Stimulated activated CD4-positive, alpha-beta T cell treated with anti-CD3 and anti-CD28 coated beads, TNF-alpha, amount 100 ng/mL, for 1 hour (primary cell): ENCODE results near the gene TFE3.

Experiments
- DNase-seq, 3 donors: peaks; one replicate each; pipeline ENCODE4 v3.0.0-alpha.2; 2020; ENCODE audit warnings: low read depth in 3 of 3, low spot score in 1 of 3

Gene TFE3, protein sequence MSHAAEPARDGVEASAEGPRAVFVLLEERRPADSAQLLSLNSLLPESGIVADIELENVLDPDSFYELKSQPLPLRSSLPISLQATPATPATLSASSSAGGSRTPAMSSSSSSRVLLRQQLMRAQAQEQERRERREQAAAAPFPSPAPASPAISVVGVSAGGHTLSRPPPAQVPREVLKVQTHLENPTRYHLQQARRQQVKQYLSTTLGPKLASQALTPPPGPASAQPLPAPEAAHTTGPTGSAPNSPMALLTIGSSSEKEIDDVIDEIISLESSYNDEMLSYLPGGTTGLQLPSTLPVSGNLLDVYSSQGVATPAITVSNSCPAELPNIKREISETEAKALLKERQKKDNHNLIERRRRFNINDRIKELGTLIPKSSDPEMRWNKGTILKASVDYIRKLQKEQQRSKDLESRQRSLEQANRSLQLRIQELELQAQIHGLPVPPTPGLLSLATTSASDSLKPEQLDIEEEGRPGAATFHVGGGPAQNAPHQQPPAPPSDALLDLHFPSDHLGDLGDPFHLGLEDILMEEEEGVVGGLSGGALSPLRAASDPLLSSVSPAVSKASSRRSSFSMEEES

DNA sequence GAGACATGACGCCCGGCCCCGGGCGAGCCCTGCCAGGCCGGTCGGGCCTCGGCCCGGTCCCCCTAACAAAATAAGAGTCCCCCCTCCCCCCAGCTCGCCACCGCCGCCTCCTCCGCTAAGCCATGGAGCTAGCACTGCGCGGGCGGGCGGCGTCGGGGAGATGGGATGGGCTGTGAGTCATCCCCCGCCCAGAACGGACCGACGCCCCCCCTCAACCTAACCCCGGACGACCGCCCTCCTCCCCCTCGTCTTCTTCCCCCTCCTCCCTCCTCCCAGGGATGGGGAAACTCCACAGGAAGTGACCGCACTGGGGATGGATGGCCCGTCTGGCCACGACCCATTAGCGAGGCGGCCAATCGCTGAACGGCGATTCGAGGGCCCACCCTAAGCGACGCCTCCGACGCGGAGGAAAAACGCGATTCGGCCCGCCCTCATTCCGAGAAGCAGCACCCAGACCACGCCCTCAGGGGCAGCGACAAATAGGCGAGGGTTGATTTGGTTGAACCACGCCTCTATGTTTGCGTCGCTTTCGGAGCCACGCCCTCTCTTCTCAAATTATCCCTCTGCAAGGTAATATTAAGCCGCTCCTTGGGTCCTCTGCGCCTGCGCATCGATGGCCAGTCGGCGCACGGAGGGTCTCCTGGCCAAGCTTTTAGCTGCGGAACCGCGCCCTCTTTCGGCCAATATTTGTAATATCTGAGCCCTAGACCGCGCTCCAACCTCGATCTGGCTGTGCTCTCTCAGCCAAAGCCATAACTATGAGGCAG is at the start of gene TFE3:
Gene TFE3, minus strand, starts transcription at position 138 of the 767 bp plus-strand sequence. Its CDS starts 131 bp downstream, at position 7.
- DNase-seq: peak; percentile 79 to 93 (median 90)

DNA sequence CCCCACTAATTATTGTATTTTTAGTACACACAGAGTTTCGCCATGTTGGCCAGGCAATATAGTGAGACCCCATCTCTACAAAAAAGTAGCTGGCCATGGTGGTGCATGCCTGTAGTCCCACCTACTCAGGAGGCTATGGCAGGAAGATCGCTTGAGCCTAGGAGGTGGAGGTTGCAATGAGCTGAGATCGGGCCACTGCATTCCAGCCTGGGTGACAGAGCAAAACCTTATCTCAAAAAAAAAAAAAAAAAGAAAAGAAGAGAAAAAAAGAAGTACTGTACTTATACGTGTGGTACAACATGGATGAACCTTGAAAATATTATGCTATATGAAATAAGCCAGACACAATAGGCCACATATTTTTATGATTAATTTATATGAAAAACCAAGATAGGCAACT is 46.4 kb upstream of the TFE3 start:
- no peak for DNase-seq

DNA sequence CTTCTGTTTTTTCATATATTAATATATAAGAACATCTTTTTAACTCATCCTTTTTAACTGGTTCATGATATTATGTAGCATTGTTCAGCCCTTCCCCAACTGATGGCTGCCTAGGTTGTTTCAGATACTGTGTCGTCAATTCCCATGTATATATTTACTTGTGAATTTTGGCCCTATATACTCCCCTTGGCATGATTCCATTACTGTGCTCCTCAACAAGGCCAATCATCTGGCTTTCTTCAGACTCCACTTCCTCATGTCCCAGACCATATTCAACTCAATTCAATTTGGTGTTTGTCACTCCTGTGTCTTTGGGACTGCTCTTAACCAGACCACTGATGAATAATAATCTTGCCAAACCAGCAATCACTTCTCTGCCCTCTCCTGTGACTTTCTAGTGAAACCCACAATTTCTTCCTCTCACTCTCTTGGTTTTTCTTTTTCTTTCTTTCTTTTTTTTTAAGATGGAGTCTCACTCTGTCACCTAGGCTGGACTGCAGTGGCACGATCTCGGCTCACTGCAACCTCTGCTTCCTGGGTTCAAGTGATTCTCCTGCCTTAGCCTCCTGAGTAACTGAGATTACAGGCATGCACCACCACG is 39.2 kb upstream of the TFE3 start:
- no peak for DNase-seq

DNA sequence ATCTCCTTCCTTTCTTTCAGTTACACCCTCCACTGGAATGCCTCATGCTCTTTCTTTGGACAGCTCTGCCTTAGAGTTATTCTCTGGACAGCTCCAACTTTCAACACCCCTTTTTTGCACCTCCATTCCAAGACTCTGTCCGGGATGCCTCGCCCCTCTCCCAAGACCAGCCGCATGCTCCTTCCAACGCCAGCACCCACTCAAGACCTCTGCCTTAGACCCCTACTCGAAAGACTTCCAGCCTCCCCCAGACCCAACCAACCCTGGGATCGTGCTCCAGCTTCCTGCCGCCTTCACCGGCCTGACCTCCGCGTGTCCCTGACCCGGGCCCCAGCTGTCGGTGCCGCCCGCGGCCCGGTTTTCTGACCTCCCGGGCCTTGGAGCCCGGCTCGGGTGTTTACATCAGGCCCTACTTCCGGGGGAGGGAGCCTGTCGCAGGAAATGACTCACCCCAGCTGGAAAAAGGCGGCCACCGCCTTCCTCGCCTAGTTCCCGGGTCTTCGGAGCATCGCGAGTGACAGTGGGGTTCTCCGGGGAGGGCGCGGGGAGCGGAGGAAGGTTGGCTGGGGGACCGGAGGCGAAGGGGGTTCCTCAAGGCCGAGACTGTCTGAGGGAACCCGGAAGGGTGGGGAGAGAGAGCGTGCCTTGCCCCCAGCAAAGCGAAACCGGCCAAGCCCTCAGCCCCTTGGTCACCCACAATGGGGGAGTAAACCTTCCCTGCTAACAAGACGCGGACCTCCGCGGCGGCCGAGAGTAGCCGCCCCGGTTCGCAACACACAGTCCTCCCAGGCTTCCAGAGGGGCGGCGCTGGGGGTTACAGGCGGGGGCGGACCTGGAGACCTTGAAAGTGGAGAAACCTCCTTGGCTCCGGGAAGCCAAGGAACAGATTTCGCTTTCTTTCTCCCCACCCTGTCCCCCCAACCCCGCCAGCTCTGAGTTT is 36.6 kb upstream of the TFE3 start, which contains the start of gene WDR45:
Gene WDR45, minus strand, starts transcription at position 399 of the 940 bp plus-strand sequence. CDS start 1,792 bp downstream, outside the sequence.
- peak; percentile 31 to 47 (median 39) for DNase-seq

DNA sequence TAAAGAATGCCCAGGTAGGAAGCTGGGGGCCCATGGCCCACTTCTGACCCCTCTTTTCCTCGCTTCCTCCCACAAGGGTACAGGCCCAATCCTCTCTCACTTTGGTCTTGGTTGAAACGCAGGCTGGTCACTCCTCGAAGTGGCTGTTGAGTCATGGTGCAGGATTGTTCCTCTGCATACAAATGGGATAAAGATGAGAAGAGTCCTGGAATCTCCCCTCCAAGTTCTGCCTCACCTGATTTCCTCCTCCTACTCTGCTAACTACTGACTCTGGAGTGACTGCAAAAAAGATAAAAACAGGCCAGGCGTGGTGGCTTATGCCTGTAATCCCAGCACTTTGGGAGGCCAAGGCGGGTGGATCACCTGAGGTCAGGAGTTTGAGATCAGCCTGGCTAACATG is 34.8 kb upstream of the TFE3 start:
- no peak for DNase-seq

DNA sequence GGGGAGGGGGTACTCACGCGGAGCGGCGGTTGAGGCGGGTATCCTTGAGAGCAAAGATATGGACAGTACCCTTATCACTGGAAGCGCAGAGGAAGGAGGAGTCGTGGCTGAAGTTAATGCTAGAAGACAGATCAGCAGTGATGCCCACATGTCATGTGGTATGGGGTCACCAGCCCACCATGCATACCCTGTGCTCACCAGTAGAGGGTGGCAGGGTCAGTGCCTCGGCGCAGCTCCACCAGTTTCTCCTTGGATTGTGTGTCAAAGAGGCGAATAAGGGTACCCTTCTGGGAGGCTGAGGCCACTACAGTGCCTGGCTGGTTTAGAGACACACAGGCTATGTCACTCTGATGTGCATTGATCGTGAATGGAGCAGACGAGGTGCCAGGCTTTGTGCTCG is 32.2 kb upstream of the TFE3 start:
- no peak for DNase-seq

DNA sequence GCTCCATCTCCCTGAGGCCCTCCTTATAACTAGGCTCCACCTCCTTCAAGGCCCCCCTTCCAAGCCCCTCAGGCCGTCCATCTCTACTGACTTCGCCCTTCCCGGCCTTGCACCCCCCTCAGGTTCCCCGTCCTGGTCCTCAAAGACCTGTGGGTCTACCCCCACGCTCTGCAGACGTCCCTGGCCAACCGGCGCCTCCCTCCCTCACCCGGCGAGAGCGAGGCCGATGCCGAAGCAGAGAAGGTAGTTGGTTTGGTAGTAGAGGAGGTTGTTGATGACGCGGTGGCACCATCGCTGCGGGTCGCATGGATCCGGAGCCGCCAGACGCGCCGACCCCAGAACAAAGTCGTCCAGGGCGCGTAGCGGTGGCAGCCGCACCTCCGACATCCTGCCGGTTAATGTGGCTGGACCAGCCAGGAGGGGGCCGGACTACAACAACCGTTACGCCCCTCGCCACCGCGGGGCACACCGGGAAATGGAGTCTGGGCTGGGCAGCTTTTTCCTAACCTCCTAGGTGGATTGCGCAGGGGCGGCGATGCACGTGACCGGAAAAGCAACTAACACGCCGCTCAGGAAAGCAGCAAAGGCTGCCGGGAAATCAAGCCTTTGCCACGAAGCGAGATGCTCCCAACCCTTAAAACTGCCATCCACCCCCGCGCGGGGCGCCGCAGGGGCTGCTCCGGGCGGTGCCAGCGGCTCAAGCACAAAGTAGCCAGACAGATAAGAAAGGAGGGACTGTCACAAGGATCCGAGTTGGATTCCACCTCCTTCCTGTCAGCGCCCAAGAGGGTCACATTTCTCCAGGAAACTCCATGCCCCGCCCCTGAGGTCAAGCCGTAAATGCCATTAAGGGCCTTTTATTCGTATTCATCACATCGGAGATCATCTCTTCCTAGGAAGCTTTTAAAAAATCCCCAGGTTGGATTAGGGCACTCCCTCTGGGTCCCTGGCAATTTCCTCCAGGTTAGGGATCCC is 30.7 kb upstream of the TFE3 start, which contains the start of gene PRAF2:
Gene PRAF2, minus strand, starts transcription at position 402 of the 975 bp plus-strand sequence. Its CDS starts 15 bp downstream, at position 387.
- peak; percentile 71 to 81 (median 72) for DNase-seq

DNA sequence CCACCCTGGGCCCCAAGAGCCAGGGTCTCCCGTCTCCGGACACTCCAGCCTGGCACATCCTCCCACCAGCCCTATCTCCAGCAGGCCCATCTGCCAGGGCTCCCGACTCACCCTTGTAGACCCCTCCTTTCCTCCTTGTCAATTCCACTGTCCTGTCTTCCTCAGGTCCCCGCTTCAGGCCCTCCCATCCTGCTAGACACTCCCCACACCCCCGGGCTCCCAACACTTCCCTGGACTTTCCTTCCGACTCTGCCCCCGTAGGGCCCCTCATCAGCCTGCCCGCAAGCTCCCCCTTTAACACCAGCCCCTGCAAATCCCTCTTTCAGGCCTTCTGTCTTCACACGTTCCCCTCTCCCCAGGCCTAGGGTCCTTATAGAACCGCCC is 29.5 kb upstream of the TFE3 start:
- DNase-seq: no peak

DNA sequence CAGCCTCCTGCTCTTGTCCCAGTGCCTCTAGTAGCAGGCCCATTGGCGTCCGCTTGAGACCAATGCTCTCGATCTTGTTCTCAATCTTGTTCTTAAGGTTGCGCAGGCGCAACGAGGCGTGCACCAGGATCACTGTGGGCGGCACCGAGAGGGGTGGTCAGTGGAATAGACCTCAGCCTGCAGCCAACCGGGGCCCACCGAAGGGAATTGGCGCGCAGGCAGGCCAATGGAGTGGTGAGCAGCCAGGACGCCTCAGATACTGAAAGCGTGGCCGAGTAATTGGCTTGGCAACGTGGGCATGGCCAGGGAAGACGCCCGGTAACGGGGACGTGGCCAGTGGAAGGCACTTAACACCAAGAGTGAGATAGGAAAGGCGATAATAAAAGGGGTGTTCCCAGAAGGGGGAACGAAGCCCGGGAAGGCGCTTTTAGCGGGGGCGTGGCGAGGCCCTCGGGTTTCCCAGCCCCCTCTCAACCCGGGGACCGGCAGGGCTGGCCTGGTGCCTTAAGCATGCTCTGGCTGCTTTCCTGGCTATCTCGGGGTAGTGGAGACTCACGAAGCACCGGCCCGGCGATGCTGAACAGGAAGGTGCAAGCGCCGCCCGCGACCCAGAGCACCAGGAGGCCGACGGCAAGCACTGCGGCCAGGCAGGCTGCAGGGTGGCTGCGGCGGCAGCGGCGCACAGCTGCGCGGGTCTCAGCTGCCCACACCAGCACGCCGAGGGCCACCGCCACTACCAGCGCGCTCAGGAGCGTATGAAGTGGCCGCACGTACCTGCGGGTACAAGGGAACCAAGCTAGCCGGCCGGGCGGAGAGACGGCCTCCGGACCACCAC is 28.9 kb upstream of the TFE3 start:
- no peak for DNase-seq

DNA sequence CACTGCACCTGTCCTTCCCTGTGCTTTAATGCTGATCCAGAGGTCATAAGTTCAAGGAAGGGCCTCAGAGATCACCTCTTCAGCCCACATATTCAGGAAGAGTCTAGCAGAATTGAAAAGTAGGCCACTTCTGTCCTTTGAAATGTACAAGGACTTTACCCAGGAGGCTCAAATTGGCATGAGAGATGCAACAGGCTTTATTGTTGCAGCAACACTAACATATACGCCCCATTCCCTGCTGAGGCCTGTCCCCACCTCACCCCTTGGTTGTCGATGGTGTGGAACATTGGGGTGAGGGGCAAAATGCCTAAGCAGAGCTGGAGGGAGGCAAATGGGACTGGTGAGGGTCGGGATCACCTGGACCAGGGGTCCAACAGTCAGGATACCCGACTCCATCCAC is 27.8 kb upstream of the TFE3 start:
- no peak for DNase-seq

DNA sequence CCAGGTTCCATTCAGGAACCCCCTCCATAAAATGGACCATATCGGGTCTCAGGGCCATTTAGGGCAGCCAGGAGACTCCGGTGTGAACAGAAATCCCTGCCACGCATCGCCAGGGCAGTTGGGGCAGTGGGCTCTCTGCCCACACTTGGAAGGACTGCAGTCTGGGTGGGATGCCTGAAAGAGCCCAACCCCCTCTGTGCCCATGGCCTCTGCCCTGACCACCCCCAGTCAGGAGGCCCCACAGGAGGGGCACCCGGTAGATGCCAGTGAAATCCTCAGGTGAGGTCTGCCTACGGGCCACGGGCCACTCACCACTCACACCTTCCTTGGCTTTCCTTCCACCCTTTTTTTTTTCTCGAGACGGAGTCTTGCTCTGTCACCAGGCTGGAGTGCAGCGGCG is 25.9 kb upstream of the TFE3 start:
- no peak for DNase-seq

DNA sequence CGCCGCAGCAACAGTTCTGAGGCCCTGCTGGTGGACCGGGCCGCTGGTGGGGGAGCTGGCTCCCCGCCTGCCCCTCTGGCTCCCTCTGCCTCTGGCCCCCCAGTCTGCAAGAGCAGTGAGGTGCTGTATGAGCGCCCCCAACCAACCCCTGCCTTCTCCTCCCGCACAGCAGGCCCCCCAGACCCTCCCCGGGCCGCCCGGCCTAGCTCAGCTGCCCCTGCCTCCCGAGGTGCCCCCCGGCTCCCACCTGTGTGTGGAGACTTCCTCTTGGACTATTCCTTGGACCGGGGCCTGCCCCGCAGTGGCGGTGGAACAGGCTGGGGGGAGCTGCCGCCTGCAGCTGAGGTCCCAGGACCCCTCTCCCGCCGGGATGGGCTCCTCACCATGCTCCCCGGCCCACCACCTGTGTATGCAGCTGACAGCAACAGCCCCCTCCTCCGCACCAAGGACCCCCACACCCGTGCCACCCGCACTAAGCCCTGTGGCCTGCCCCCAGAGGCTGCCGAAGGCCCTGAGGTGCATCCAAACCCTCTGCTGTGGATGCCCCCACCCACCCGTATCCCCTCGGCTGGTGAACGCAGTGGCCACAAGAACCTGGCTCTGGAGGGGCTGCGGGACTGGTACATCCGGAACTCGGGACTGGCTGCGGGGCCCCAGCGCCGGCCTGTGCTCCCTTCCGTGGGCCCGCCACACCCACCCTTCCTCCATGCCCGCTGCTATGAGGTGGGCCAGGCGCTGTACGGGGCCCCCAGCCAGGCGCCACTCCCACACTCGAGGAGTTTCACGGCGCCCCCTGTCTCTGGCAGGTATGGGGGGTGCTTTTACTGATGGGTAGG is 24.3 kb upstream of the TFE3 start:
- no peak for DNase-seq

DNA sequence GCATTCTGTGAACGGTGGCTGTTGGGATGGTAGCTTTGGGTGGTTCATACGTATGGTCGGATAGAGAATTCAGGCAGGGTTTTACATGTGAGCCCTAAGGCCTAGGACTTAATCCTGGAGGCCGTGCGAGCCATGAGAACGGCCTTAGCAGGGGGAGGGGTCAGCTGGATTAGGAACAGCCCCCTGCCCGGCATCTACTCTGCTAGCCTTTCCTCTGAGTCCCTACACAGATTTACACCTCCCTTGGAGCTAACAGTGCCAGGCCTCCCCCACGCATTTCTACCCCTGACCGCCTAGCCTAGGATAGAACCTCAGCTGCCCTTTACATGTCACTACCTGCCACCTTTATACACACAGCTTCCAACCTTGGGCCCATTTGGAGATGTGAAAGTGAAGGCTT is 23.5 kb upstream of the TFE3 start:
- DNase-seq: no peak

DNA sequence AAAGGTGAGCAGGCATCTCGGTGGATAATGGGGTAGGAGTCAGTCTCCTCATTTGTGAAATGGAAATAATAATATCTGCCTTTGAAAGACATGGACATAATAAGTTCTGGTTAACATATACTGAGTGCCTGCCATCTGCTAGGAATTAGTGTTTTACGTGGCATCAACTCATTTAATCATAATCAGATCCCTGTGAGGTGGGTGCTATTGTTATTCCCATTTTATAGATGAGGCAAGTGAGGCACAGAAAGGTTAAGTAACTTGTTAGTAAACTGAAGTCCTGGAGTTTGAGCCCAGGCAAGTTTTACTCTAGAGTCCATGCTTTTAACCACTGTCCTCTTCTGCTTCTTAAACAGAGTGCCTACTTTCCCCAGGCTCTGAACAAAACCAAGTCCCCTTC is 23.1 kb upstream of the TFE3 start:
- DNase-seq: no peak

DNA sequence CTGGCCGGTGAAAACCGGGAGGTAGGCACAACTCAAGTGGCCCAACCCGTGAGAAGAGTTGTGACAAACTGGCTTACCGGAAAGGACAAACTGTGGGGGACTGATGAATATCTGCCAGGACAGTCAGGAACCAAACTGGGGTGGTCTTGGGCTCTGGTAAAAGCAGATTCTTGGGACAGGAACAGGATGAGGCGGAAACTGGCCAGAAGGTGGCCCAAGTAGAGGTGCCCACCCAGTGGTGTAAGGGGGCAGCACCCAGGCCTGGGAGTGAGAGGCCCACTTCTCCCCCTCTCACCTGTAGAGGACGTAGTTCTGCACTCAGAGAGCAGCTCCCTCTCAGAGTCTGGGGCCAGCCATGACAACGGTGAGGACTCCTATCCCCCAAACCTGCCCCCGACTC is 21.6 kb upstream of the TFE3 start:
- DNase-seq: no peak

DNA sequence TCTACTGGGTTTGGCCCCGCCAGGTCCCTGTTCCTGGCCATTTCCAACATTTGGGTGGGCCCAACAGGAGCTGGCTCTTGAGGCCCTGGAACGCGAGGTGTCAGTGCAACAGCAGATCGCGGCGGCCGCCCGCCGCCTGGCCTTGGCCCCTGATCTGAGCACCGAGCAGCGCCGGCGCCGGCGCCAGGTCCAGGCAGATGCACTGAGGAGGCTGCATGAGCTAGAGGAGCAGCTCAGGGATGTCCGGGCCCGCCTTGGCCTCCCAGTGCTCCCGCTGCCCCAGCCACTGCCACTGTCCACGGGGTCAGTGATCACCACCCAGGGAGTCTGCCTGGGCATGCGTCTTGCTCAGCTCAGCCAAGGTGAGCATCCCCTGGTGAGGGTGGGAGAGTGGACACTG is 21.1 kb upstream of the TFE3 start:
- no peak for DNase-seq

DNA sequence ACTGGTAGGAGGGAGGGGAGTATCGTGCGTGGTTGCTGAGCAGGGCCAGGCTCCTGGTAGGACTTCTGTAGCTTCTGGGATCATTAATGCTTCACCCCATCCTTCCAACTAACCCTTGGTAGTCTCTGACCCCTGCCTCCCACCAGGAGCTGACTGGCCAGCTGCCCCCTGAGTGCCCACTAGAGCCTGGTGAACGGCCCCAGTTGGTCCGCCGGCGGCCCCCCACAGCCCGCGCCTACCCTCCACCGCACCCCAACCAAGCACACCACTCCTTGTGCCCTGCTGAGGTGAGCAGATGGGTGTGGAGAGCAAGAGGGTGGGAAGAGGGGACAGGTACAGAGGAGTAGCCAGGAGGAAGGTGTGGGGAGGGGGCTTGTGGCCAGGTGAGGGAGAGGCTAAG is 20.6 kb upstream of the TFE3 start:
- no peak for DNase-seq
